HG02938 (cell line): Measurements from ENCODE around the gene FBXL14.
"Not testable (repeated sequence)": the region's sequence is repeated elsewhere in the genome, so short reads cannot be mapped to it uniquely, and the experiment has no call there.

ENCODE experiments used
- ATAC-seq: cut with Tn5 transposase; IDR thresholded peaks from one replicate; pipeline ENCODE4 v1.9.1; 2021; ENCODE audit warnings: mild to moderate bottlenecking, moderate library complexity; ENCODE audit not compliant: unreplicated experiment

Gene FBXL14

DNA sequence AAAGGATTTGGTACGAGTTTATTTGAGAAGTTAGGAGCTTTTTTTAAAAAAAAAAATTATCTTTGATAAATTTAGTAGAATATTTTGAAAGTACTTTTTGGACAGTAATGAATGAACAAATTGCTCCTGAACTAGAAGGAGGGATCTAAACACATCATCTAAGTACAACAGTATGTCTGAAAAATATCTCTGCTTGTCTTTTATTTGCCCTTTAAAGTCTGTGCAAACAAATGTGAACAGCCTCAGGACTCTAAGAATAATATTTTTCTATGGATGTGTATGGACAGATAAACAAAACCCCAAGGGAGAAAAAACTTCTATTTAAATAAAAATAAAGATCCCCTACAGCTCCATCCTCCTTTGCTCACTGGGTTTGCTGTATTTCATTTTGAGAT, 19.5 kb downstream of the FBXL14 start:
- no peak for ATAC-seq

DNA sequence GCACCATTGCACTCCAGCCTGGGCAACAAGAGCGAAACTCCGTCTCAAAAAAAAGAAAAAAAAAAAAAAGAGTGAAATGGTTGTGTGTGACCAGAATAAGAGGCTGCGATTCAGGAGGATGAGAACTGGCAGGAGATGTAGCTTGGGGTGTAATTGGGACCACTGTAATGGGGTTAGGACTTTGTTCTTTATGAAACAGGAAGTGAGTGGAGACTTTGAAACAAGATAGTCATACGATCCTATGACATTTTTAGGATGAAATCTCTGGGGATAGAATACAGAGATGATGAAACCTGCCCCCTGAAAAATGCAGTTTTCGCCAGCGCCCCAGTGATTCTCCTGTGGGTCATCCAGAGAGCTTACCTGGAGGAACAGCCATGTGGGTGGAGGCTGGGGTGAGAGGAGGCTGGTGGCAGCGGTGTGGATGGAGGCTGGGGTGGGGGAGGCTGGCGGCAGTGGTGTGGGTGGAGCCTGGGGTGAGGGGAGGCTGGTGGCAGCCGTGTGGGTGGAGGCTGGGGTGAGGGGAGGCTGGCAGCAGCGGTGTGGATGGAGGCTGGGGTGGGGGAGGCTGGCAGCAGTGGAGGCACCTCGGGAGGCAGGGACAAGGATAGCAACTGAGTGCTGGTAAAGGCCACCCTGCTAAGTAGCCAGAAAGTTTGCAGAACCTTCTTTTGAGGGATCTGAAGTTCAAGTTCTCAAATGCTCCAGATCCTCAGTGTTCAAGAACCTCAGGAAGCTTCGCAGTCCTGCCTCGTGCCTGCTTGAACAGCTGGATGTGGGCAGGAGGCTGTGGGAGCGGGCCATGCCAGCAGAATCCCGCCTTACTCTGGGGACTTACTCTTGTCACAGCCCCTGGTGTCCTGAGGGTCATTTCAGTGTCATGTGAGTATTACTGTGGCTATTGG, 20.2 kb downstream of the FBXL14 start:
- ATAC-seq: no peak

DNA sequence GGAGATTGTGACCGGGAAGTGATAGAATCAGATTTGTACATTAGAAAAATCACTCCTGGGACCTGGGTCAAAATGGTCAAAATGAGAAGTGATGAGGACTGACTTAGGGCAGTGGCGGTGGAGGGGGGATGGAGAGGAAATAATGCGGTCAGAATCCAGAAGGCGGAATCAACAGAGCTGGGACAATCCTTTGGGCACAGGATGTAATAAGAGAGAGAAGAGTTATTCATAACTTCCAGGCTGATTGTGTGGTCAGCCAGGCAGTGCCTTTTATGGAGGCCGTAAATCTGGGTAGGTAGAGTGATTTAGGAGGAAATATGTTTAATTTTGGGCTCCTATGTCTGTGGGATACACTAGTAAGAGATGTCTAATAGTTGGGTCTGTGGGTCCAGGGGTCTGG, 21.6 kb downstream of the FBXL14 start:
- no peak for ATAC-seq

DNA sequence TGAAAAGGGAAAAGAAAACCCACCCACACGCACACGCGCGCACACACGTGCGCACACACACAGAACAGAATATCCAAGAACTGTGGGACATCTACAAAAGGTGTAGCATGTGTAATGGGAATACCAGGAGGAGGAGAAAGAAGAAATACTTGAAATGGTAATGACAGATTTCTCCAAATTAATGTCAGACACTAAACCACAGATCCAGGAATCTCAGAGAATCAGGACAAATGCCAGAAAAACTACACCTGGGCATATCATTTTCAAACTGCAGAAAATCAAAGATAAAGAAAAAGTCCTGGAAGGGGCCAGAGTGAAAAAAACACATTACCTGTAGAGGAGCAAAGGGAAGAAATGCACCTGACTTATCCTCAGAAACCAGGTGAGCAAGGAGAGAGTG, 26.5 kb downstream of the FBXL14 start:
- no peak for ATAC-seq

DNA sequence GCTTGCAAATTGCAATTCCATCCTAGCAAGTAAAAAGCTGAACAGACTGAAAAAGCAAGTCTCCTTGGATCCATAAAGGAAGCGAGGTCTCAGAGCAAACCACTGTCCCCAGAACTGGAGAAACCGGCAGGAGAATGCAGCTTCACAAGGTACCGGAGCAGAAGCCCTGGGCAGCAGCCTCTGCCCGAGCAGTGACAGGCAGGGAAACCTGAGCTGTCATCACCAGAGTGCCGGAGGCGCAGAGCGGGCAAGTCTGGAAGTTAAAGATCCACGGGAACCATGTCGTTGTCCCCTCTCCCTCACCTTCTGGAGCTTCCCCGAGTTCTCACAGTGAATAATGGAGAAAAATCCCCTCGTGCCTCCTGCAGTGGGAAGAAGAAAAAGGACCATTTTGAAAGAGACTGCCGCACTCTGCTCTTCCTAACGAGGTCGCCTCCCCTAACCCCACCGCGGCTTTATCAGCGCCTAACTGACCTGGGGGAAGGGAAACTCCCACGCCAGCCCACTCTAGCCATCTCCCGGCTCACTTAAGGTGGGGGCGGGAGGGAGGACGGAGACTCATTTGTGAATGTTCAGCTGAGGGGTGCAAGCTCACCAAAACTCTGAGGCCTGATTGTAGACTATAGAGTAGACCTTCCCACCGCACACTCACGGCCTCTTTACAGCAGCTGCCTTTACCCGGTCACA, 27.8 kb downstream of the FBXL14 start:
- ATAC-seq: no peak

DNA sequence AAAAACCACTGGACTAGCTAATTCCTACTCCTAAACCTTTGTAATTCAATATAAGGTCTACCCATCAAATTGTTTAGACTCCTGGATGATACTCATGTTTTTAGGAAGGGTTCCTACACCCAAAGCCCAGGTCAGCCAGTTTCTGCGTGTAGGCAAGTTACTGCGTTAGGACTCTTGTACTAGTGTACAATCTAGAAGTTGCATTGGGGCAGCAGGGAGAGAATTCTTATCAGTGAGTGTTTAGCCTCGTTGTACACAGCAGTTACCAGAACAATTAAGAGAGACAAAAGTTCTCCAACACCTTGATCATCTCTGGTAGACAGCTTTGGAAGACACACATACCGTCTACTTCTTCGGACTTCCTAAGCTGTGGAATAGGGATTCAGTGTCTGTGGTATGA, 29.2 kb downstream of the FBXL14 start:
- ATAC-seq: no peak

DNA sequence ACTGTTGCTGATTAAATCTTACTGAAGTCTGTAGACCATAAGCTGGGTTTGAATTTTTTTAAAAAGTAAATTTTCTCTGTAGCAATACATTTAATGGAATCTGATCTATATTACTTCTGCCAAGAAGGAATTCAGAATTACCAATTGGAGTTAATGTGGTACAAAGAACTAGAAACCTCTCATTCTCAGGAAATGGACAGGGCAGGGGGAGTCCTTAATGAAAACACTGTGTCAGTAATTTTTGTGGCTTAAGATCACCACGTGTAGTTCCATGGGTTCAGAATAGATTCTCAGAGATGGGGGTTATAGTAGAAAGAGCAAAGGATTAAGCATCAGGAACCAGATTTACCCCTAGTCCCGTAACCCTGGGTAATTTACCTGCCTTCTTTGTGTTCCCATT, 30.3 kb downstream of the FBXL14 start:
- ATAC-seq: no peak

DNA sequence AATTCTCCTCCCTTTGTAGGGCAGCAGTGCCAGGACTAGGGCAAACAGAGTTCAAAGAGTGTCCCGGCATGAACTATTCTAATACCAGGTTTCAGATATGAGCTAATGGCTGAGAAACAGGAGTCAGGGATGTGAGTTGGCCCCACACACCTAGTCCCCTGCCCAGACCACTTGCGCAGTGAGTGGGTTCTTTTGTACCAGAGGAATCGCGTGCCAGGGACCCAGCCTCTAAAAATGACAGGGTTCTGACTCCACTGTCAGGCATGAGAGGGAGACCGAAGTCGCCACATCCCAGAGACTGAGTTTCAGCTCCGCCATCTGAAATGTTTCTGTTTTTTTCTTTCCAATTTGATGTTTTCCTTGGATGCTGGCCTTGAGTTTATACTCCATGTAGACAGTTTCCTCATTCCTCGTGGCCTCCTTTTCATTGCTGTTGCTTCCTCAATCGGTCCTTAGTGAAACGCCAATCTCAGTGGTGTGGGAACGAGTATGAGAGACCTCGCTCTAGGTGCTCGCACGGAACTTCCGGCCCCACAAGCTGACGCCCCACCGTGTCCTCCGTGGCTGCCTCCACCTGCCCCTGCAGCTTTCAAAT, 31.5 kb downstream of the FBXL14 start:
- no peak for ATAC-seq

DNA sequence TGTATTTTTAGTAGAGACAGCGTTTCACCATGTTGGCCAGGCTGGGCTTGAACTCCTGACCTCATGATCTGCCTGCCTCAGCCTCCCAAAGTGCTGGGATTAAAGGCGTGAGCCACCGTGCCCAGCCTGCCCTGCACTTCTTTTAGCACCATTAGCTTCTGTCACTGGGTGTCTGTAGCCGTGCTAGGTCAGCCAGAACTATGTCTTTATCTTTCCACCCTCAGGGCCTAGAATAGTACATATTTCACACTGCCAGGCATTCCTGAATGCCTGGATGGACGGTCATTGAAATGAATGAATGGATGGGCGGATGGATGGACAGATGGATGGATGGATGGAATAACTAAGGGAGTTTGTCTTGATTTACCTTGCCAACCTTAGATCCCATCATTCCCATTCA, 33.7 kb downstream of the FBXL14 start:
- ATAC-seq: no peak

DNA sequence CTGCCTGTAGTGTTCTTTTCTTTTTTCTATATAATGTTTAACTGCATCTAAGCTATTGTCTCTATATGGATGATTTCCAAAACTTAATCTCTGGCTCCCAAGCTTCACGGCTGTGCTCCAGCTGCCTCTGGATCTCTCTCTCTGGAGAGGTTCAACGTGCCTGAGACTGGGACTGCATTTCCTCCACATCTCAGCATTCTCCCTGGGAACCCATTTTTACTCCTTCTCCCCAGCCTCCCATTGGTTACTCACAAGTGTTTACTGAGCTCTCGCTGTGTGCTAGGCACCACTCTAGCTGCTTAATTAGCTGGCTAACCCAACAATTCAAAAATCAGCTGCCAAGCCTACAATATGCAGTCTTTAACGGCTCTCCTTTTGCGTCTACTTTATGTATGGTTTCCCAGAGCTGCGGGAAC, 34.7 kb downstream of the FBXL14 start:
- no peak for ATAC-seq

DNA sequence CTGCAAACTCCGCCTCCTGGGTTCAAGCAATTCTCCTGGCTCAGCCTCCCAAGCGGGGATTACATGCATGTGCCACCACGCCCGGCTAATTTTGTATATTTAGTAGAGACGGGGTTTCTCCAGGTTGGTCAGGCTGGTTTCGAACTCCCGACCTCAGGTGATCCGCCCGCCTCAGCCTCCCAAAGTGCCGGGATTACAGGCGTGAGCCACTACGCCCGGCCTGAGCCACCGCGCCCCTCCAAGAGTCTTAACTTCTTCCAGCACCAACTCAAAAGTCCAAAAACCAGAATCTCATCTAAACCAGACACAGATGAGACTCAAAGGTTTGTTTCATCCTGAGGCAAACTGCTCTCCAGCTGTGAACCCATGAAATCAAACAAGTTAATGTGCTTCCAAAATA, 36.3 kb downstream of the FBXL14 start:
- ATAC-seq: not testable (repeated sequence)

DNA sequence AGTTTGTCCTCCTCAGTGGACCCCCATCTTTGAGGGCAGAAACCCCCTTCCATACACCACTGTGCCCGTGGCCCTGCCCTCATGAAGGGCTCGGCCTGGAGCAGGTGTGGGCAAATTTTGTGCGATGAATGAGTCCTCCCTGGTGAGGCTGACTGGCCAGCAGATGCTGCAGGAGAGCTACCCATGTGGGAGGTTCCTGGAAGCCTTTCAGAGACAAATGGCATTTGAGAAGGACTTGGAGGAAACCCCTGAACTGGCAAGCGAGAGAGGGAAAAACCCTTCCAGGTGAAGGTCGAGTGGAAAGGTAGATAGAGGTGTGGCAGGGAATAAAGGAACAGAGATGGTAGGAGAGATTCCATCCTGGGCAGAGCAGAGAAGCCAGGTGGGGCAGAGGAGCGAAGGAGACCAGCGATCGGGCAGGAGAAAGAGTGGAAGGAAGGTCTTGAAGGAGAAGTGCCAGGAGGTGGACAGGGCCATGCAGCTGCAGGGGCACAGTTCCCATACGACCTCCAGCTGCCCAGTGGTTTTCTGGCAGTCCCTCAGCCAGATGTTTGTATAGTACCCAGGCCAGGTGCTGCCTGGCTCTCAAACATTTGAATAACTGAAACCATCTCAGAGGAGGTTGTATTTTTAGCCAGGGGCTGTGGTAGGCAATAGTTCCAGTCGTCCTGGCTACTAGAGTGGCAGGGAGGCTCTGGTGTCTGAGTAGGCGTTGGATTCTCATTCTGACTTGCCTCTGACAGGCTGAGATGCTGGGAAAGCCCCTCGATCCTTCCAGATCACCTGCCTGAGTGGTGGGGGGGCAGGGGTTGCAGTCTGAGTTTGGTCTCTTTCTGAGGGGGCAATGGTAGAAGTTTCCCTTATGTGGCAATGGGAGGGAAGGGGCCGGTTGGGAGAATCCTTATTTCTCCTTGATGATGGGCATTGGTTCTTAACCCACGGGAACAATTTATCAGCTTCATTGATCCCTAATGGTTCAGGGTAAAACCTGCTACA, 40.1 kb downstream of the FBXL14 start:
- ATAC-seq: peak; percentile 93

DNA sequence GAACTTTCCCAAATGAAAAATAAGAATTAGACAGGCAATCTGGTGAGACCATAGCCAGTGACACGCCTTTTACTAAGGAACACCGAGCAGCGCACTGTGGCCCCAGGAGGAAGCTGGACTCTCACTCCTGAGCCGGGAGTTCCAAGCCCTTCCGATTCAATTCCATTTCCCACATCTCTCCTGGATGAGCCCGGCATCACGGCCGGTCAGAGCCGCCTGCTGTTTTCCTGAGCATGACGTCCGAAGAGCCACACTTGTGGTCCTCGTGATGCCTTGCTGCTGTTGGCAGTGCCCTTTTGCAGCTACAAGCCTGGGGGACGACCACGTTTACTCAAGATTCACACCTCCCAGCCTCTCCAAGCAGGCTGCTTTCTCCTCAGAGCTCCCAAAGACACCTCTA, 40.8 kb downstream of the FBXL14 start:
- no peak for ATAC-seq

DNA sequence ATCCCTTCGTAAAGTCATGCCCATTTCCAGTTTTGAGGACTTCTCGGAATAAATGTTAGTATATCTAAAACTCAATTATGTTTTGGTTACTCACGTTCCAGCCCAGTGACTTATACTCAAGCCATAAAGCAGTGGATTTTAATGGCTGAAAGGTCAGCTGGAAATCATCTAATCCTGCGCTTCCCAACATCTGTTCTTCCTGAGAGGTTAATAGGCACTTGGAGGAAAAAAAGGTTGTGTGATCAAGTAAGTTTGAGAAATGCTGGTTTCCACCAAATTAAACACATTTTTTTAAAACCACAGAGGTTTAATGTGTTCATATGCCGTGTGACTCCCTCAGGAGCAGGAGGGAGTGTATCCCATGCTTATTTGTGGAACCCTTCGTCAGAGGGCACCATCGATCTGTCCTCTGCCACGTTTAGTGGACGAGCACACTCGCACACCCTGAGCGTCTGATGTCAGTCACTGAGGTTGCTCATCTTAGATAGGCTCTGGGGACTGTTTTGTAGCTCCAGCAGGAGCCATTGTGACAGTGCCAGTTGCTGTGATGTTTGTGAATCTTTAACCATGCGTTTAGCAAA, 41.4 kb downstream of the FBXL14 start:
- ATAC-seq: no peak

DNA sequence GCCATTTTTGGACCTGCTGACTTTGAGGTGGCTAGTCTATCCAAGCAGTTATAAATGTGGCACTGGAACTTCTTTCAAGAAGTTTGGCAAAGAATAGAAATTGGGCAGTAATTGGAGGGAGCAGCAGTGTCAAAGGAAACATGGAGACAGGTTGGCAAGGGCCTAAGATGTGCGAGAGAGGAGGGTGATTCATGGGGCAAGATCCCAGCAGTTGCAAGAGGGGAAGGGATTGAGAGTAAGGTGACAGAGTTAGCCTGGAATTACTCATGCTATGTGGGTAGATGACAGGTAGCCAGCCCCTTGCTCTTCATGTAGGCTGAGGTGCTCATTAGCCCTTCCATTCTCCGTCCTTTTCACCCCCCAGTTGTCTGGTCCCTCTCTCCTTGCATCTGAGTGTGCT, 42.2 kb downstream of the FBXL14 start:
- ATAC-seq: no peak

DNA sequence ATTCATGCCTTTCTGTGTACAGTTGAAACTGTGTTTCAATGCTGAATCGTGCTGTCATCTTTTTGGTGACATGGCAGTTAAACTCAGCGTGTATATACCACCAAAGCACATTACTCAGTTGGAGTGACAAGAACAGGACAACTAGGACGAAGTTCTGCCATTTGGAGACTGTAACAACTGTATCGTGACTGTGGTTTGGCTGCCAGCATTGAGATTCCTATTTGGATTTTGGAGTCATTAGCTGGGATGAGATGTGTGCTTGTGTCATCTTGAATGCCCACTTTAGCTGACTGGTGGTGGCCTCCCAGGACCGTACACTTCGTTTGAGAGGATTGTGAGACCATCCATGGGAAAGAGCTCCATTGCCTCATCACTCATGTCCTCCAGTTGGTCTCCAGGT, 42.9 kb downstream of the FBXL14 start:
- no peak for ATAC-seq

DNA sequence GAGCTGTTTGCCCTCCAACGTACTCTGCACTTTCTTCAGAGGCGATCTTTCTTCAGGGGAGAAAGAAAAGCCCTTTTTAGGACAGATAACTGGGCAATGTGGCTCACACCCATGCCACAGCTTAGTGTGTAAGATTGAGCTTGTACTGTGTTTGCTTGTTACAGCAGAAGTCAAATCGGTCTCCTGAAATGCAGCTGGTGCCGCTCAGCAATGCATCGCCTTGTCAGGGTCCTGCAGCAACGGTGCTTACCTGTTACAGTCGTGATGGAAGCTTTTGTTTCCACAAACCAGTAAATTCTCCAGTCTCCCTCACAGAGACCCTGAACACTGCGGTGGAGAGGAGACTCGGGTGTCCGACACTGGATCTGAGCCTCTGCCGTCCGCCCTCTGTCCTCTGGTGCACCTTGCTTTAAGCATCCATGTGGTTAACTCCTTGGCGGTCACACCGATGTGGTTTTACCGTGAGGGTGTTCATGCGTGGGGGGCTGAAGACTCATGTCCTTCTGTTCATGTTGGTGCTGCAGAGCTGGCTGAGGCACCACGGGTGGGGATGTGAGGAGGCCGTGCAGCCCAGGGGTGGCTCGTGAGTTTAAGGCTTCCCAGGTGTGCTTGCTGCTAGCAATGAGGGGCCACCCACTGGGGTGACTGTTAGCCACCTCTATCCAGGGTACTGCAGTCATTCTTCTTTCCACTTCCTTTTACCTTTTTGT, 47.3 kb downstream of the FBXL14 start:
- ATAC-seq: no peak

DNA sequence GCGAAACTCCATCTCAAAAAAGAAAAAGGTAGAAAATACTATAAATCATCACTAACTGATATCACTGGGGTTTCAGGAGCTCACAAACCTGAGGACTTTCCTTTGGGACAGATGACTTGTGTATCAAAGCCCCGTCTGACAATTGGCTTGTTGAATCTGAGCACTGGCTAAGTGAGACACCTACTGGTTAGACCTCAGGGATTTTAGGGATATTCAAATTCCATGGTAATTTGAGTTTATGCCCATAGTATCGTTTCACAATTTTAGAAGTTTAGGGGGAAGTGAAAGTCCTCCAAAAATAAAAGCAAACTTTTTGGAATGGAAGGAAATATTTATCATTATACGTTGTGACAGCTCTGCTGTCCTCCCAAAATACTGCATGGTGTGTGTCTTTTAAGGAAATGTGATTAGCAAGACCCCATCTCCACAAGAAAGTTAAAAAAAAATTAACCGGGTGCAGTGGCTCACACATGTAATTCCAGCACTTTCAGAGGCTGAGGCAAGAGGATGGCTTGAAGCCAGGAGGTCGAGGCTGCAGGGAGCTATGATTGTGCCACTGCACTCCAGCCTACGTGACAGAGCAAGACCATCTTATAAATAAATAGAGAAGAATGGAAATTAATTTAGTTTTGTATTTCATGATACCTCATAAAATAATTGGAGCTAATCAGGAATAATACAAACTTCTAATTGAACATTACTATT, 49.2 kb downstream of the FBXL14 start:
- ATAC-seq: no peak

DNA sequence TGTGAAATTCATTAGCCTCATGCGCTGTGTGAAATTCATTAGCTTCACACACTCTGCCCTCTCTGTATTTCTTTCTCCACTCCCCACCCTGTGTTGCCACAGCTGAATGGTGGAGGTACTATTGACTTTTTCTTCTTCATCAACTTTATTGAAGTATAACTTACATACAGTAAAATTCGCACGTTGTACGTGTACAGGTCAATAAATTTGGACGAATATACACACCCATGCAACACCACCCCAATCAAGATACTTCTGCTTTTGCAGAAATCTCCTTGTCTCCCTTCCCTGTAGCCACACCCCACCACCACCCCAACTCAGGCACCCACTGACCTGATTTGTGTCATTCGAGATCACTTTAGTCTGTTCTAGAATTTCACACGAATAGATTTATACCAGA, 51.8 kb downstream of the FBXL14 start:
- ATAC-seq: no peak
